DMS79 treated with DMSO at 0.1 percent for 48 hours (cell line): ENCODE data around the gene DPP4.
"Not testable (repeated sequence)": the region's sequence is repeated elsewhere in the genome, so short reads cannot be mapped to it uniquely, and the experiment has no call there.

Experiments used
- DNase-seq: peaks from one replicate; lab custom pipeline; 2025; lab: John Stamatoyannopoulos, UW

Gene DPP4

DNA sequence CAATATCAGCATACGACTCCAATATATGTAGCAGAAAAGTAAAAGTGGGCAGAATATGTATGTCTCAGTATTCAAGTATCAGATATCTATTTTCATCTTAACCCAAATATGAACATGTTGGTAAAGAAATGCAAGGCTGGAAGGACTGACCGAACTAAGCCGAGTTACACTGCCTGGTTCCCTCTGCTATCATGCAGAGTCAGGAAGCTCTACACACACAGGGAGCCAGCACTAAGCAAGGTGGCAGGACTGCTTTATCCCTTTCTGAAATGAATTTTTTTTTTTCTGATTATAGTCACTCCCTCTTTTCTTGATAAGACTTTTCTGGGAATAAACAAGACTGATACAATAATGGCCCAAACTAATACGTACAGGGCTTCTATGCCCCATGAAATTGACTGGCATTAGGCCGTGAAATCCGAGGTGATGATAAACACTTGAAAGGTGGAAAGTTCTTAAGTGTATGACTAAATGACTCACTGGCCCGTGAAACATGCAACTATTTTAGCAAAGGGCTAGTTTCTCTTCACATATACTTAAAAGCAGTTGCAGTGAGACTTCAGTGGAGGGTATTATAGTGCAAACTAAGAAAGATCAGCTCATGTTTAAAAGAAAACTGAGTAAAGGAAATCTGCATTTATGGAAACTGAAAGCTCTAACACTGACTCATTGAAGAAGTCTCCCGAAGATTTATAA lies 14.9 kb downstream of the DPP4 start:
- DNase-seq, result no peak

DNA sequence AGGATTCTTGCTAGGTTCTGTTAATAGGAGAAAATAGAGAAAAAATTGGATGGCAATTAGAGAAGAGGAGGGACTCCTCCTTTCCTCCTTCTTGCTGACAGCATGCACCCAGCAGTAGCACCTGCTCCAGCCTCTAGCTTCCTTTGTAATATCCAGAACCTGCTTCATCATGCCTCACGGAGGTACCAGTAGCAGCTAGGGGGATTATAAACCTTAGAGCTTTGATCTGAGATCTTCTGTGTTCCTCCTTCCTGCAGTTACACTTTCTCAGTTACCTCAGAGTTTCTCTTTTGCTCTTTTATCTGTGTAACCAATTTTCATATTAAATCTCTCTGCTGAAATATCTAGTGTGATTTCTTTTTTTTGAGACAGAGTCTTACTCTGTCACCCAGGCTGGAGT lies 16.6 kb downstream of the DPP4 start:
- no peak for DNase-seq

DNA sequence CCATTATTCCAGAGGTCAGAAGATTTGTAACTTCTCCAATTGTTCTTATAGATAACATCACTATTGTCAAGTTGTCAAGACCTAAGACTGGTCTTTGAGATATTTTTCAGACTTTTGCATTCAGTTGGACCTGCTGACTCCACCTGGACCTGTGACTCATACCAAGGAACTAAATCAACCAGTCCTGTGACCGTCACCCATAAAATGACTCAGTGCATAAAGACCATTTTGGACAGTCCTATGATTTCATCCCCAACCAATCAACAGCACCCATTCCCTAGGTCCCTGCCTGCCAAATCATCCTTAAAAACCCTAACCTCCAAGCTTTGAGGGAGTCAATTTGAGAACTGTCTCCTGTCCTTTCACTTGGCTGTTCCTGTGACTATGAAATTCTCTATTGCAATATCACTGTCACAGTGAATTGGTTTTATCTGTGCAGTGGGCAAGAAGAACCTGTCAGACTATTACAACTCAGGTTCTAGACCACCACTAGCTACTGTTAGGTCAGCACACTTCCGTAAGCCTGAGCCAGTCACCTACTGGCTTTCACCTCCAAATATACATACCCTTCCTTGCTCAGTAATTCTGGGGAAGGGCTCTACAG lies 17.1 kb downstream of the DPP4 start:
- DNase-seq, result no peak

DNA sequence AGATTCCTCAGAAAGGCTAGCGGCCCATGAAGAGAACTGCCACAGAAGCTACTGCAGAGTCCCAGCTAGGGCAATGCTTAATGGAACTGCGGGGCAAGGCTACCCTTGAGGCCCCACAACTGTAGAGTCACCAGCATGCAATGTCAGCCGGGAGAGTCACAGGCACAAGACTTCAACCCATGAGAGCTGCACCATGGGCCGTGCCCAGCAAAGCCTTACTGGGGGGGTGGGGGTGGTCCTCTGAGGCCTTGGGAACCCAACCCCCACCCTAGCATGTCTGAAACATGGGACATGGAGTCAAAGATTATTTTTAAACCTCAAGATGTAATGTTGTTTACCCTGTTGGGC lies 20.2 kb downstream of the DPP4 start:
- DNase-seq, result no peak

DNA sequence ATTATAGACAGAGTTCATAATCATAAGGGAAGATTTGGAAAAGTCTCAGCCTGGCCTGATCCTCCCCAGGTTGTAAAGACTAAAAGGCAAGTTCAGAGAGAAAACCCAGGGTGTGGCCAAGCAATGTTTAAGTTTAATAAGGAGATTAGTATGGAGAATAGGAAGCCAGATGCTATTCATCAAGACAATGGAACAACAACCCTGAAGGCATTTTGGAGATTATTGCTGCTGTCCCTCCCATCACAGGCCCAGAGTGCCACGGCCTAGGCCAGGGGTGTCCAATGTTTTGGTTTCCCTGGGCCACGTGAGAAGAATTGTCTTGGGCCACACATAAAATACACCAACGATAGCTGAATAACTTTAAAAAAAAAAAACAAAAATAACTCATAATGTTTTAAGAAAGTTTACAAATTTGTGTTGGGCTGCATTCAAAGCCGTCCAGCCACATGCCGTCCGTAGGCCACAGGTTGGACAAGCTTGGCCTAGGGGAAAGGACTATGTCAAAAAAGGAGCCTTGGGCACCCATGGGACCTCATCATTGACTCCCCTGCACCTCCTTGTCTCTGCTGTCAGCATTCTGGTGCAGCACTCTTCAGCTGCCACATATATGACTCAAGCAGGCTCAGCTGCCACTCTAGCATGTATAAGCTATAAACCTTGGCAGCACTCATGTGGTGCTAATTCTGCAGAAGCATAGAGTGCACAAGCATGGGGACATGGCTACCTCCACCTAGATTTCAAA lies 20.8 kb downstream of the DPP4 start:
- no peak for DNase-seq

DNA sequence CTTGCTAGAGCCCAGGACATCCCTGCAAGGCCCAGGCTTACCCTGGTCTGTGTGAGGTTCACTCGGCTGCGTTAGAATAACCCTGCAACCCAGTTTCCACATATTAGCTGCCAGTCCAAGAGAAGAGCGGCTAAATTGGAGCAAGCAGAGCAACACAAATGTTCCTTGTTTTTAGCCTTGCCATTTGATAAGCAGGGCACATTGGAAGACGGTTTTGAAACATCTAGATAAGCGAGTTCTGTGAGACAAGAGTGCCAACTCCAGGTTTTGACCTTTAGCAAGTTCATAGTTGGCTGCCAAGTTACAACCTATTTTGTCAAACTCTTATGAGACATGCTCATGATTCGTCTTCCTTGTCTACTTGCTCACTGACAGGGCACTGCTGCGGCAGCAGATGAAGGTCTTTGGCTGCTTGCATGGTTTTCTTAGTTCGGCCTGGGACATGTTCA lies 23.5 kb downstream of the DPP4 start:
- no peak for DNase-seq

DNA sequence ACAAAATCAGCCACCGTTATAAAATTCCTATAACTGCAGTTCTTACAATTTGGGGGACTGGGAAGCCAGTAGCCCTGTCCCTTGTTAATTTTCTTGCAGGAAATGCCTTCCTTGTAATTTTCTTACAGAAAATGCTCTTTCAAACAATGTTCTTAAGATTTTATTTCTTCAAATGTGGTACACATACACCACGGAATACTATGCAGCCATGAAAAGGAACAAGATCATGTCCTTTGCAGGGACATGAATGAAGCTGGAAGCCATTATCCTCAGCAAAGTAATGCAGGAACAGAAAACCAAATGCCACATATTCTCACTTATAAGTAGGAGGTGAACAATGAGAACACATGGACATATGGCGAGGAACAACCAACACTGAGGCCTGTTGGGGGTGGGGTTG lies 24.9 kb downstream of the DPP4 start:
- not testable (repeated sequence) for DNase-seq

DNA sequence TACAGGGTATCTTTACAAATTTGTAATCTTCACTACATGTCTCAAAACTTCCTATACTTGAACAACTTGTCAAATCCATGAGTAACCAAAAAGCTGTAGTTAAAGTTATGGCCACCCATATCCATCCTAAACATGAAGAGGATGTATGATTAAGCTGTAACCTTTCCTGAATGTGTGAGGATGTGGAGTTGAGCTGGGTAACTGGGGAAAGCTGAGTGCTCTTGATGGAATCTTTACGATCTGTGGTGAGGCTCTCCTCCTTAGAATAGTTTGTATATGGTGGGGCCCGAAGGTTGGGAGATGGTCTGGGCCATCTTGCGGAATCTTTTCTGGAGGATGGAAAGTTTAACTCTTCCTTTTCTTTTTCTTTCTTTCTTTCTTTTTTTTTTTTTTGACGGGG lies 29.4 kb downstream of the DPP4 start:
- DNase-seq, result no peak

DNA sequence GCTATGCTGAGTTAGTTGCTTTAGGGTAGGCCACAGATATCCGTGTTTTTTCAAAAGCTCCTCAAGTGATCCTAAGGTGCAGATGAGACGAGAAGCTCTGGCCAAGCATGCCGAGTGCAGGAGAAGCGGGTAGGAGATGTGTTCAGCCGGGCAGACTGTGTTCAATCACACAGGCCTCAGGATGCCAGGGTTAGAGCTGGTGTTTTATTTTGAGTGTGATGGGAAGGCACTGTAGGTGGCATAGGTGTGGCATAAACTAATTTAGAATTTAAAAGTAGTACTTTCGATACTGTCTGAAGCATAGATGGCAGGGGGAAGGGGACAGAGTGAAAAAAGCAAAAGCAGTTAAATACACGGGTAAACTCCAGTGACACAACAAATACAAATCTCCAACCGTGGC lies 30.9 kb downstream of the DPP4 start:
- DNase-seq, result no peak

DNA sequence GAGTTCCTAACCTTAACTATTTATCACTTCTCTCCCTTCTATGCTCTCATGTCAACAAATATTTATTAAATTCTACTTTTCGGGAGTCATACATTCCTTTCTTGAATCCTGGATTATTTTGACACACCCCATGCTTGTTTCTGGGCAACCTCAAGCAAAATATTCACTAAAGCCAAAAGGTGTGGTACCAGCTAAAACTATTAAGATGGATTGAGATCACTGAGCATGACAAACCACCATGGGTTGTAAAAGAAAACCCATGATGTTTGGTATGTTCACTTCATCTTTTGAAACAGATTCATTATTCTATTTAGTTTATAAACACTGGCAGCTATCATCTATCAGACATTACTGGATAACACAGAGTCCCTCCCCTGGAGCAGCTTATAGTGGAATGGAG lies 32.5 kb downstream of the DPP4 start:
- DNase-seq, result no peak

DNA sequence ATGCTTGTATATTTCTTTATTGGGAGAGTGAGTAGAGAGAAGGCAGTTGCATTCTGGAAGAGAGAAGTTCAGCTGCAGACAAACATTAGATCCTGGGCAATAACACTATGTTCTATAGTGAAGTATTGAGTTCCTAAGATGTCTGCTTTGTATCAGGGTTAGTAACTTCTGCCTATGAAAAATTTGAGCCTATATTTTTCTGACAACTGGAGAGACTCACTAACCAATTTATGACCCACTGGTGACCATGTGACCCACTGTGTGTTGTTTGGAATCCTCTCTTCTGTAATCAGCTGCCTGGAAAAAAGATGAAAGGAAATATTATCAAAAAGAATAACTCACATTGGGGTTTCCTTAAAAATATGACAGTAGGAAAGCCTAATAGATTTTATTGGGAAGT lies 35.3 kb downstream of the DPP4 start:
- DNase-seq, result no peak

GRCh38 chr2:162037886-162038285 lies 36.1 kb downstream of the DPP4 start:
- DNase-seq, result no peak

DNA sequence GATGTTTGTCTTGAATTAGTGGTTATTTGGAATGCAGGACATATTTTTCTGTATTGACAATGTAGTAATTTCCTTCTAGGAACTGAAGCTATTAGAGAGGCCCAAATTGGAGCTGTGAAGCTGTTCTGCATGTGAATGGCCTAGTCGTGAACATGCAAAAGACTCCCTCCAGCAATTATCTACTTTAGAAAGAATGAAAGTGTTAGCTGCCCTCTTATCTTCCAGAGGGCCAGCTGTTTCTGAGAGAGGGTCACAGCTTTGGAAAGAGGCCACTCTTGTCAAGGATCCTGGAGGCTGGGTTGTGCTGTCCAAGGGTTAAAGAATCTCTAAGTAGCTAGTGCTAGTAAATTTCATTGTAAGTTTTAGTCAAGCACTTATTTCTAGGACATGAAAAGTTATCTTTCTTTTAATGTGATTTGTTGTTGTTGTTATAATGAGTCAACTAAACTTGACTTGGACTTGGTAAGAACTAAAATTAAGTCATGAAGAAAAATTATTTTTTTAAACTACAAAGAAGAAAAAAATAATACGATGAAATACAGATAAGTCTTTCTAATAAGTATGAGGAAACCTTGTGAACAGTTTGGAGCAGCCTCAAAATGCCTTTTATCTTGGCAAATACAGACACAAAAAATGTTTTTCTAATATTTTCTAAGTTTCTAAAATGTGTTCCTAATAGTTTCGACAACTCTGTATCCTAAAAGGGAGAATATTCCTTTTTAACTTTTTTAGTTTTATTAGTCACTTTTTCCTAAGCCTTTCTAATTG lies 36.8 kb downstream of the DPP4 start:
- DNase-seq, result no peak

DNA sequence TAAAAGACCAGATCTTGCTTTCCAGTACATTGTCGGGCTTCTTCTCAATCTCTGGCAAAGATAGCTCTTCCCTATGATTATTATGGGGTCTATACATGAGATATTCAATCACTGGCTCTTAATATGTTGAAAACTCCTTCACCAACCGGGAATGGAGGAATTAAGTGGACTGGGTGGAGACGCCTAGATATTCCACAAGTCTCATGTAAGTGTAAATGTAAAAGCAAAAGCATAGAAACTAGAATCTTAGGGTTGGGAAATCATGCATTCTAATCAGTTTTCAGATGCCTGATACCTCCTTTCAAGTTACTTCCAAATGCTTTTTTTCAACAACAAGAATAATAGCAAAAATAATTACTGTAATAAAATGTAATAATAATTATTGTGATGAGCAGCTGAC lies 38.0 kb downstream of the DPP4 start:
- DNase-seq, result no peak

GRCh38 chr2:162030363-162031190 lies 43.4 kb downstream of the DPP4 start:
- DNase-seq, result no peak

- no peak for DNase-seq
Observed at GRCh38 chr2:162029287-162029901, 44.6 kb downstream of the DPP4 start.

- no peak for DNase-seq
Observed at GRCh38 chr2:162028511-162028910, 45.5 kb downstream of the DPP4 start.

DNA sequence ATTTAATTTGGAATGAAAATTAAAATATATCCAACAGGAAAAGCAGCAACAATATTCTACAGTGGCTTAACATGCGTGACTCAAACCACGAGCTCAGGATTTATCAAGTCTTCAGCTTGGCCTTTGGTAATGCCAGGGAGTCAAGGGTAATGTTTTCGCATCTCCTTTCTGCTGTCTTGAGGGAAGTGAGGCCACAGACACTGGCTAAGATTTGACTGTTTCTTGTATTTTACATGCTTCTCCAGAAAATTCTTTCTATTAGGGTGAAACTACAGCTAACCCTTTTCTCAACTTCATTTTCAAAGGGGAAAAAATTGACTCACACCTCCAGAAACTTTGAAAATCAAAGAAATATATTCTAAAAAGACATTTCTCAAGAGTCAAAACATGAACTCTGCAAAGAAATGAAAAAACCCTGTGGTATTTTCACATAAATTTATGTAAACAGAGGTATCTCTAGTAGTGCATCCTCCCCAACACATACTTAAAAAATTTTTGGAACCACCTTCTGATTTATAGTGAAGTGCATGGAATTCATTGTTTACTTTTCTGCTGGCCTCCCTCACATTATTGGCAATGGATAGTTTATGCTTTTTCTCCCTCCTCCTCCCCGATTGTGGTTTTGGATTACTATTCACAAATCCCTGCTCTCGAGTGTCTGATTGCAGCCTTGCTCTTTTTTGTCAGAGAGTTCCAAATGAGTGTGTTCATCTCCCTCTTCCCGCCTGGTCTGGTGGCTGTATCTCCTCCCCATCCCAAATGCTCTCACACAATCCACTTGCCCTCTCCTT lies 48.7 kb downstream of the DPP4 start:
- no peak for DNase-seq

- DNase-seq, result no peak
Observed at GRCh38 chr2:162022290-162022945, 51.6 kb downstream of the DPP4 start.

- no peak for DNase-seq
Observed at GRCh38 chr2:162021516-162022058, 52.4 kb downstream of the DPP4 start.
